Thoracic aorta (tissue), 2 donors: ENCODE measurements around the gene COTL1. TPM values are rescaled to one million over a fixed set of nuclear protein-coding genes. Genes with fewer than 3 reads are reported as not detected.
"Not testable (repeated sequence)": the region's sequence is repeated elsewhere in the genome, so short reads cannot be mapped to it uniquely, and the experiment has no call there.

Experiments used
- ATAC-seq: fragments of 150-250 bp; one replicate; pipeline ENCODE4 v1.8.0; 2017; ENCODE audit warnings: low read depth; ENCODE audit not compliant: insufficient number of reproducible peaks, low FRiP score
- DNase-seq: peaks from one replicate; pipeline ENCODE4 v3.0.0-alpha.2; 2020; ENCODE audit warnings: low spot score
- H3K27ac ChIP-seq, 2 donors: fragments of 200-600 bp; sonication (generic); 1 replicate in 1 of 2; 2 replicates in 1 of 2; pipeline ENCODE4 v1.5.1; 2016; ENCODE audit warnings: mild to moderate bottlenecking in 2 of 2, moderate library complexity in 2 of 2
- H3K27me3 ChIP-seq: fragments of 200-600 bp; sonication (generic); replicated peaks from 2 replicates; pipeline ENCODE4 v1.6.0; 2016; ENCODE audit warnings: mild to moderate bottlenecking; ENCODE audit not compliant: insufficient read depth
- H3K36me3 ChIP-seq: fragments of 200-600 bp; sonication (generic); one replicate; pipeline ENCODE4 v1.5.1; 2016
- H3K4me1 ChIP-seq, 2 donors: fragments of 200-600 bp; sonication (generic); 1 replicate in 1 of 2; 2 replicates in 1 of 2; pipeline versions ENCODE4 v1.5.1 to v1.6.0; 2016; ENCODE audit warnings: low read depth in 2 of 2, mild to moderate bottlenecking in 1 of 2; ENCODE audit not compliant: control insufficient read depth in 1 of 2
- H3K4me3 ChIP-seq: fragments of 200-600 bp; sonication (generic); 2 replicates; pipeline ENCODE4 v1.5.1; 2016; ENCODE audit warnings: mild to moderate bottlenecking
- H3K9me3 ChIP-seq: fragments of 200-600 bp; sonication (generic); 2 replicates; pipeline ENCODE4 v1.5.1; 2016
- CTCF ChIP-seq: fragments of 200-600 bp; sonication (generic); IDR thresholded peaks from one replicate; pipeline ENCODE4 v1.5.1; 2019; ENCODE audit warnings: antibody characterized with exemption
- total RNA-seq, 2 donors: library from RNA; depleted of rRNA; stranded (reverse); fragments of >200 nt; gene quantifications; one replicate each; pipeline versions ENCODE4 v1.1.0 to v1.2.3, GENCODE V29; 2016

The COTL1 gene
- total RNA-seq, 2 donors from 2014 or later: 32.0 to 46.8 TPM

- Histone ChIP-seq H3K27ac (no peak overlapping the region), H3K9me3 (no peaks in the 10 kb centered on the region), H3K4me1 (peaks cover 2 to 36% of the 10 kb centered on the region in 2 donors), H3K27me3 (no peaks in the 10 kb centered on the region), H3K4me3 (no peak overlapping the region), H3K36me3 (no peaks in the 10 kb centered on the region)
- DNase-seq: no peak
- ATAC-seq: no peak
- TF ChIP-seq CTCF: no peak
These were observed 19.8 kb upstream of the COTL1 start for GRCh38 chr16:84637709-84638108.

- Histone ChIP-seq H3K27ac (no peak overlapping the region), H3K4me1 (peaks cover 0 to 20% of the 10 kb centered on the region in 2 donors), H3K9me3 (no peaks in the 10 kb centered on the region), H3K4me3 (no peak overlapping the region), H3K36me3 (no peaks in the 10 kb centered on the region), H3K27me3 (no peaks in the 10 kb centered on the region)
- ATAC-seq (no peak), DNase-seq (no peak)
- no peak for TF ChIP-seq CTCF
These were observed 17.8 kb upstream of the COTL1 start for GRCh38 chr16:84635702-84636101.

GRCh38 chr16:84633622-84634021 lies 15.7 kb upstream of the COTL1 start:
- H3K36me3 ChIP-seq: no peaks in the 10 kb centered on the region
- ATAC-seq (no peak), DNase-seq (no peak)
- no peak overlapping the region for H3K27ac ChIP-seq
- peak overlapping the region; percentile 3 for H3K4me3 ChIP-seq
- TF ChIP-seq CTCF: no peak
- no peaks in the 10 kb centered on the region for H3K9me3 ChIP-seq
- H3K27me3 ChIP-seq: no peaks in the 10 kb centered on the region
- peaks cover 0 to 20% of the 10 kb centered on the region in 2 donors for H3K4me1 ChIP-seq

- H3K36me3 ChIP-seq, DNase-seq, H3K27me3 ChIP-seq, H3K4me3 ChIP-seq, H3K27ac ChIP-seq, H3K9me3 ChIP-seq, ATAC-seq: not testable (repeated sequence)
- peaks cover 0 to 20% of the 10 kb centered on the region in 2 donors for H3K4me1 ChIP-seq
These were observed 15.0 kb upstream of the COTL1 start for GRCh38 chr16:84632862-84633261.

GRCh38 chr16:84631886-84632285 lies 14.0 kb upstream of the COTL1 start:
- Histone ChIP-seq H3K36me3 (no peaks in the 10 kb centered on the region), H3K27me3 (no peaks in the 10 kb centered on the region), H3K27ac (no peak overlapping the region), H3K4me3 (no peak overlapping the region), H3K4me1 (peaks cover 0 to 20% of the 10 kb centered on the region in 2 donors), H3K9me3 (no peaks in the 10 kb centered on the region)
- ATAC-seq (no peak), DNase-seq (no peak)
- TF ChIP-seq CTCF: no peak

GRCh38 chr16:84631153-84631466 lies 13.2 kb upstream of the COTL1 start:
- no peak for ATAC-seq
- H3K36me3 ChIP-seq: no peaks in the 10 kb centered on the region
- no peaks in the 10 kb centered on the region for H3K9me3 ChIP-seq
- peaks cover 0 to 20% of the 10 kb centered on the region in 2 donors for H3K4me1 ChIP-seq
- no peak for TF ChIP-seq CTCF
- no peak overlapping the region for H3K27ac ChIP-seq
- no peak for DNase-seq
- no peaks in the 10 kb centered on the region for H3K27me3 ChIP-seq
- H3K4me3 ChIP-seq: no peak overlapping the region
